Dendritic cell treated with granulocyte-macrophage colony-stimulating factor and Interleukin-4, amounts not matched to agents 40 ng/mL and 50 ng/mL, for 4 days (primary cell): Measurements from ENCODE around the gene NCAM2.

ENCODE experiments used
- H3K27ac Mint-ChIP-seq: one replicate; pipeline ENCODE4 v1.8.0; 2022; ENCODE audit warnings: mild to moderate bottlenecking, mixed read lengths
- H3K27me3 Mint-ChIP-seq: one replicate; pipeline ENCODE4 v1.8.0; 2022; ENCODE audit warnings: mild to moderate bottlenecking, mixed read lengths
- H3K36me3 Mint-ChIP-seq: one replicate; pipeline ENCODE4 v1.8.0; 2022; ENCODE audit warnings: low read depth, mixed read lengths
- H3K4me1 Mint-ChIP-seq: one replicate; pipeline ENCODE4 v1.8.0; 2022; ENCODE audit warnings: low read depth, mixed read lengths
- H3K4me3 Mint-ChIP-seq: one replicate; pipeline ENCODE4 v1.8.0; 2022; ENCODE audit warnings: mild to moderate bottlenecking, moderate library complexity, mixed read lengths
- H3K9me3 Mint-ChIP-seq: one replicate; pipeline ENCODE4 v1.8.0; 2022; ENCODE audit warnings: mixed read lengths
- intact Hi-C: fragments of 100-400 bp; cut with micrococcal nuclease; formaldehyde crosslinking; loops from one replicate; pipeline ENCODE4 v1.15.0; 2022

Gene NCAM2

DNA sequence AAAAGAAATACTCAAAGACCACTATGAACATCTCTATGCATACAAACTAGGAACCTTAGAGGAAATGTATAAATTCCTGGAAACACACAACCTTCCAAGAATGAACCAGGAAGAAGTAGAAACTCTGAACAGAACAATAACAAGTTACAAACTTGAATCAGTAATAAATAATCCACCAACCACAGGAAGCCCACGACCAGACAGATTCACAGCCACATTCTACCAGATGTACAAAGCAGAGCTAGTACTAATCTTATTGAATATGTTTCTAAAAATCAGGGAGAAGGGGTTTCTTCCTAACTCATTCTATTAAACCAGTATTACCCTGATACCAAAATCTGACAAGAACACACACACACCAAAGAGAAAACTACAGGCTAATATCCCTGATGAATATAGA lies 263.8 kb downstream of the NCAM2 start:
- H3K36me3 Mint-ChIP-seq: no peaks in the 10 kb centered on the region
- H3K4me3 Mint-ChIP-seq: no peak overlapping the region
- intact Hi-C loops: no loop called here
- H3K4me1 Mint-ChIP-seq: no peaks in the 10 kb centered on the region
- H3K9me3 Mint-ChIP-seq: peaks cover 18% of the 10 kb centered on the region
- no peaks in the 10 kb centered on the region for H3K27me3 Mint-ChIP-seq
- no peak overlapping the region for H3K27ac Mint-ChIP-seq

DNA sequence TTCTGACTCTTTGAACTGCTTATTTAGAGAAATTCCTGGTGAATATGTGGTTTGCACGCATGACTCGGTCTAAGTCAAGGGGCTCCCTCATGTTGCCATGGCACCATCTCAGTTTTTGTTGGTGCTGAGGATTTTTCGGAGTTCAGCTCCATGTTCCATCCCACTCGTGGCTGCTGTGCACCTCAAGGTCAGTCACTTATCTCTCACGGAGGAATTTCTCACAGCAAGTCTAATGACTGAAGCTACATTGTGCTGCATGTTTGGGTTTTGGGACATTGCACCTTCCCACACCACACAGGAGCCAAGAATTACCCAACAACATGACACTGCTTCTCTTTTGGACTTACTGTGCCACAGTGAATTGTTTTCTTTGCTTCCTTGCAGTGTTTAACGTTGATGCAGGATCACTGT lies 269.9 kb downstream of the NCAM2 start:
- intact Hi-C loops: no loop called here
- no peaks in the 10 kb centered on the region for H3K9me3 Mint-ChIP-seq
- H3K27me3 Mint-ChIP-seq: no peaks in the 10 kb centered on the region

DNA sequence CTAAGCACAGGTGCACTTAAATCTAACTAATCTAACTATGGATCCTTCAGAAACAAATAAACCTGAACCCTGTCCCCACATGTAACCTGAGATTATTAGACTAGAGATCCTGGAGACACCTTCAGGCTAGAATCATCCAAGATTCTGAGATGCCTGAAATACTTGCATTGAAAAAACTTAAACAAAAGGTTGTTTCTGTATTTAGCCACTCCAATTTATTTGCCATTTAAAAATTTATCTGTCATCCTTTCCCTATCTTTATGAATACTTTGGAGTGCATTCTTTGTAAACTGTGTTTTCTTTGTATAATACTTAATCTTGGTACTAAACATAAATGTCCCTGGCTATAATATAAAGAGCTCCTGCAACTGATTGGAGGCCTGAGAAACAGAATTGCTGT lies 270.7 kb downstream of the NCAM2 start:
- intact Hi-C loops: no loop called here
- no peaks in the 10 kb centered on the region for H3K9me3 Mint-ChIP-seq
- H3K4me3 Mint-ChIP-seq: no peak overlapping the region
- no peaks in the 10 kb centered on the region for H3K36me3 Mint-ChIP-seq
- H3K27ac Mint-ChIP-seq: no peak overlapping the region
- H3K27me3 Mint-ChIP-seq: no peaks in the 10 kb centered on the region
- no peaks in the 10 kb centered on the region for H3K4me1 Mint-ChIP-seq

More for the DNA sequence above, 269.9 kb downstream of the NCAM2 start:
- Mint-ChIP-seq H3K4me1 (no peaks in the 10 kb centered on the region), H3K27ac (no peak overlapping the region), H3K36me3 (no peaks in the 10 kb centered on the region), H3K4me3 (no peak overlapping the region)

DNA sequence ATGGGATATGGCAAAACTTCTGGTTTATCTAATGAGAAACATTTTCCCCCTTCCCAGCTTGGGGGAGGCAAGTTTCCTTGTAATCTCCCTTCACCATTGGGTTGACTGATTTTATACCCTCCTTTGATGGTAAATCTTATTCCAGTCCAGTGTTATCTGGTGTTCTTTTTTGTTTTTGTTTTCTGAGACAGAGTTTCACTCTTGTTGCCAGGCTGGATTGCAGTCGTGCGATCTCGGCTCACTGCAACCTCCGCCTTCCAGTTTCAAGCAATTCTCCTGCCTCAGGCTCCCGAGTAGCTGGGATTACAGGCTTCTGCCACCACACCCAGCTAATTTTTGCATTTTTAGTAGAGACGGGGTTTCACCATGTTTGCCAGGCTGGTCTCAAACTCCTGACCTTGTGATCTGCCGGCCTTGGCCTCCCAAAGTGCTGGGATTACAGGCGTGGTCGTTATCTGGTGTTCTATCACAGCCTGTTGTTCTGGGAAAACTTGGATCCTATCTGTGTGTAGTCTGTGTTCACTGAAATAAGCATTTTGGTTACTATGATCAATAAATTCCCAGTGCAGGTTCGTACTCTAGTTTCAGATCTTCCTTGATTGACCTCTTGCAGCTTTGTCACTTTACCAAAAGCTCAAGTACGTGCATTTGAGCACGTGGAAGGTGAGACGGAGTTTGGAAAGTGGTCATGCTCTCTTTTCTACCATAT lies 281.1 kb downstream of the NCAM2 start:
- Mint-ChIP-seq H3K4me1 (no peaks in the 10 kb centered on the region), H3K27ac (no peak overlapping the region), H3K36me3 (no peaks in the 10 kb centered on the region), H3K9me3 (no peaks in the 10 kb centered on the region), H3K27me3 (no peaks in the 10 kb centered on the region), H3K4me3 (no peak overlapping the region)
- intact Hi-C loops: no loop called here

DNA sequence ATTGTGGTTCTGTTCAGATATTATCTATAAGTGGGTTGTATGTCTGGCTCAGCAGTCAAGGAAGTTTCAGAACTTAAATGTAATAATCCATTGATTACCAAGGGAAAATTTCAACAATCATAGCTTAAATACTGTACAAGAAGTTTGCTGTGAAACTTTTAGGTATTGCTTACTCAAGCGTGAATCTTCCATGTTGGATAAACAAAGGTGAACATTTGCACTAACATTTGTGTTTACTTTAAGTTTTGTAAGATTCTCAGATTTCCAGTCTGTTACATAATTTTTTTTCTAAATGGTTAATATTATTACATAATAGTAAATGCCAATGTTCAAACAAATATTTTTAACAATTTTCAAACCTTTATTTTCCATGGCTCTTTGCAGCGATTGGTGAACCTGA lies 285.6 kb downstream of the NCAM2 start:
- intact Hi-C loops: no loop called here

DNA sequence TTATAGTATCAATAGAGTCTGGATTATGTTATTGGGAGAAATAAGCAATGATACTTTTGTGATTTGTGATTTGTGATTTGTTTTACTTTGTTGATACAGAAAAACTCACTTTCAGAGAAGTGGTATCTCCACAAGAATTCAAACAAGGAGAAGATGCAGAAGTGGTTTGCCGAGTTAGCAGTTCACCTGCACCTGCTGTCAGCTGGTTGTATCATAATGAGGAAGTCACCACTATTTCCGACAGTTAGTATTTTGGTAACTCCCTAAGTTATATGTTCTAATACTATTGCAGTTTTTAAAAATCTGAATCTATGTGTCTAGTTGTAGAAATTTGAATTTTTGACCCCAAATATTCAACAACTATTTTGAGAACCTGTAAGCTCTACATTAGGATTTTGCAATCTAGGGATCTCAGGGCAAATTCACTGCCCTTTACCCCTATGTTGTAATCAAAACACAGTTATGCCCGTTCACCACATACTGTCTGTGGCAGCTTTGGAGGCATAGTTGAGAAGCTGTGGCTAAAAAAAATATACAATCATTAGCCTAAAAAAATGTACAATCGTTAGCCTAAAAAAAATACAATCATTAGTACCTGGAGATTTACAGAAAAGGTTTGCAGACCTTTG lies 288.1 kb downstream of the NCAM2 start:
- Mint-ChIP-seq H3K9me3 (no peaks in the 10 kb centered on the region), H3K4me1 (no peaks in the 10 kb centered on the region), H3K4me3 (no peak overlapping the region), H3K27me3 (no peaks in the 10 kb centered on the region), H3K36me3 (no peaks in the 10 kb centered on the region), H3K27ac (no peak overlapping the region)
- intact Hi-C loops: no loop called here

More for the DNA sequence above, 285.6 kb downstream of the NCAM2 start:
- no peaks in the 10 kb centered on the region for H3K27me3 Mint-ChIP-seq
- no peak overlapping the region for H3K27ac Mint-ChIP-seq
- H3K4me3 Mint-ChIP-seq: no peak overlapping the region
- H3K9me3 Mint-ChIP-seq: no peaks in the 10 kb centered on the region
- no peaks in the 10 kb centered on the region for H3K36me3 Mint-ChIP-seq
- no peaks in the 10 kb centered on the region for H3K4me1 Mint-ChIP-seq

DNA sequence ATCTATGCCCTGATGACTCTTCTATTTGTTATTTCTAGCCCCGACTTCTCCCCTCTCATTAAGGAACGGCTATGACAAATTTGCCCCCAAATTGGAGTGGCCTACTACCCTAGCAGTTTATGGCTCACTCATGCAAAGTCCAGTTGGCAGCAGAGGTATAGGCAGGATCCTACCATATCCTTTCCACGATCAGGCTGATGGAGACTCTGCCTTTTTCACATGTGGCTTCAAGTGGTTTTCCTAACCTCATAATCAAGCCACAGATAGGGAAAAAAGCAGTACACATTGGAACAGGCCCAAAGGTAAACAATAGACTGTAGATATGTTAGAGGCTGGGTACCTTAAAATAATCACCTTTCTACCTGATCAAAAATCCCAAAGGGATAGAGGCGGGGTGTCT lies 292.5 kb downstream of the NCAM2 start:
- intact Hi-C loops: no loop called here
- H3K27ac Mint-ChIP-seq: no peak overlapping the region
- no peaks in the 10 kb centered on the region for H3K36me3 Mint-ChIP-seq
- H3K4me1 Mint-ChIP-seq: no peaks in the 10 kb centered on the region
- H3K27me3 Mint-ChIP-seq: no peaks in the 10 kb centered on the region
- H3K4me3 Mint-ChIP-seq: no peak overlapping the region
- peaks cover 8% of the 10 kb centered on the region for H3K9me3 Mint-ChIP-seq

DNA sequence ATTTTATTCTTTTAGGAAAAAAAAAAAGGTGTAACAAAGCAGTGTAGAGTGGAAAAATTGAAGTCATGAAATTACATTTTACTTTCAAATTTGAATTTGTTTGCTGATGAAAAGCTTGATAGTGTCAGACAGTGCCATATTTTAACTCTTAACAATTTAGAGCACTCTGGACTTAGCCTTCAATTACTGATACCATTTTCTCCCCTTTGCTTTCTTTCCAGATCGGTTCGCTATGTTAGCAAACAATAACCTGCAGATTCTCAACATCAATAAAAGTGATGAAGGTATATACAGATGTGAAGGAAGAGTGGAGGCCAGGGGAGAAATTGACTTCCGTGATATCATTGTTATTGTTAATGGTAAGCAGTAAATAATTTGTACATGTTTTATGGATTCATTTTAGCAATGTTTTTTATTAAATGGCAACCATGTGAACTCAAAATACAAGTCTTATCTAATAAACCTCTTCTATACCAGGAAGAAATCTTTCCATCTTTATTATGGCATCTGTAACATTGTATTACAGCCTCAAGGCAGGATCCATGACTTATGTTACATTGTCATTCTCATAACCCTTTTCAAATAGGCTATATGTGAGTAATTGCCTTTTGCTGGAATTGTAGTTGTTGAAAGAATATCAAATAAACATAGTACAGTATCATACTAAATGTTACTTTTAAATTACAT lies 293.8 kb downstream of the NCAM2 start:
- Mint-ChIP-seq H3K4me1 (no peaks in the 10 kb centered on the region), H3K36me3 (no peaks in the 10 kb centered on the region), H3K4me3 (no peak overlapping the region), H3K27ac (no peak overlapping the region), H3K27me3 (no peaks in the 10 kb centered on the region), H3K9me3 (peaks cover 8% of the 10 kb centered on the region)
- intact Hi-C loops: no loop called here

DNA sequence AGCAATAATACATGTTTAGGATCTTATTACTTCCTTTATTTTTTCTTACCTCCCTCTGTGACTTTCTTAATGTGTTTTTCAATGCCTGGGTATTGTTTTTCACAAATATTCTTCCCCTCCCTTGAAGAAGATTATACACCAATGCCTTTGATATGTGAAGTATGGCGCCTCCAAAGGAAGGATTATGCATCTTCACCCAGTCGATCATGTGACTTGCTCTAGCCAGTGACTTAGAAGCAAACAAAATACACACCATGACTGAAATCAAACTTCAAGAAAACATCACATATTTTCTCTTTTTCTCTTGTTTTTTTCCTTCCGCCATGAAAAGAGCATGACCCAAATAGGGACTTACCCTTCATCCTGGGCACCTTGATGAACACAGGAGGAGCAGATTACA lies 297.1 kb downstream of the NCAM2 start:
- Mint-ChIP-seq H3K9me3 (peaks cover 8% of the 10 kb centered on the region), H3K4me3 (no peak overlapping the region), H3K27me3 (no peaks in the 10 kb centered on the region), H3K36me3 (no peaks in the 10 kb centered on the region), H3K27ac (no peak overlapping the region), H3K4me1 (no peaks in the 10 kb centered on the region)
- intact Hi-C loops: no loop called here

DNA sequence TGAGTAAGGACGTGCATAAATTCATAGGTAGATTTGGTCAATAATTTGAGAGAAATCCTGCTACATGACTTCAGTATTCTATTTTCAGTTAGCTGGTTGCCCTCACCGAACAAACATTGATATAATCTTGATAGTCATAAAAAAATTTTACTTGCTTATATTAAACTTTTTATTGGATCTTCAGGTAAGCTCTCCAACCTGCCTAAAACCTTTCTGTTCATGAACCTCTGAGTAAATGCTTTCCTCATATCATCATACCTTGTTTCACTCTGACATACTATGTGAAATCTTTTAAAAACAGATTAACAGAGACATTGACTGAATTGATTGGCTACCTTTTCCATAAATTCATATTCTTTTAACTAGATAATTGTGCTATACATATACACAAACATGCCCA lies 299.0 kb downstream of the NCAM2 start:
- H3K27me3 Mint-ChIP-seq: no peaks in the 10 kb centered on the region
- H3K4me1 Mint-ChIP-seq: no peaks in the 10 kb centered on the region
- intact Hi-C loops: no loop called here
- H3K36me3 Mint-ChIP-seq: no peaks in the 10 kb centered on the region
- no peak overlapping the region for H3K27ac Mint-ChIP-seq
- no peak overlapping the region for H3K4me3 Mint-ChIP-seq
- peaks cover 8% of the 10 kb centered on the region for H3K9me3 Mint-ChIP-seq

DNA sequence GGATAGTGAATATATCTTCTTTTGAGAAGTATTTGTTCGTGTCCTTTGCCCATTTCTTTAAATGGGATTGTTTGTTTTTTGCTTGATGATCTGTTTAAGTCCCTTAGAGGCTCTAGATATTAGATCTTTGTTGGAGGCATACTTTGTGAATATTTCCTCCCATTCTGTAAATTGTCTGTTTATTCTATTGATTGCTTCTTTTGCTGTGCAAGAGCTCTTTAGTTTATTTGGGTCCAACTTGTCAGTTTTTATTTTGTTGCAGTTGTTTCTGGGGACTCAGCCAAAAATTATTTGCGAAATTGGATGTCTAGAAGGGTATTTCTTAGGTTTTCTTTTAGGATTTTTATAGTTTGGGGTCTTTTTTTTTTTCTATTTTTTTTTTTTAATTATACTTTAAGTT lies 302.8 kb downstream of the NCAM2 start:
- no peaks in the 10 kb centered on the region for H3K9me3 Mint-ChIP-seq
- H3K27ac Mint-ChIP-seq: no peak overlapping the region
- H3K36me3 Mint-ChIP-seq: no peaks in the 10 kb centered on the region
- H3K27me3 Mint-ChIP-seq: no peaks in the 10 kb centered on the region
- no peak overlapping the region for H3K4me3 Mint-ChIP-seq
- no peaks in the 10 kb centered on the region for H3K4me1 Mint-ChIP-seq
- intact Hi-C loops: no loop called here

DNA sequence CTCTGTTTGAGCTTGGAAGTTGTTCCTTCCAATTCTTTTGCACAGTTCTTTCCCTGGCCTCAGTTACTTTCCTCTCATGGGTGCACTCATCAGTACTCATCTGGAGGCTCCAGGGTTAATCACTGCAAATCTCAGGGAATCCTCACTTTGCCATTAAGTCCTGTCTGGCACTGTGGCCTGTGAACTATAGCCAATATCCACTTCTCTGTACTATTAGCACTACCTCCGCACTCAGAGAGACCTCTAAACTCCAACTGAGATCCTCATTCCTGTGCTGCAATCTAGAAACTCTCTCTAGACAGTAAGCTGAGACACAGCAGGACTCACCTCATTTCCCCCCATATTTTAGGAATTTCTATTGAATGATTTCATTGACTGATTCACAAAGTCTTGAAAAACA lies 311.3 kb downstream of the NCAM2 start:
- Mint-ChIP-seq H3K4me1 (no peaks in the 10 kb centered on the region), H3K27ac (no peak overlapping the region), H3K9me3 (no peaks in the 10 kb centered on the region), H3K4me3 (no peak overlapping the region), H3K36me3 (no peaks in the 10 kb centered on the region), H3K27me3 (no peaks in the 10 kb centered on the region)
- intact Hi-C loops: no loop called here

DNA sequence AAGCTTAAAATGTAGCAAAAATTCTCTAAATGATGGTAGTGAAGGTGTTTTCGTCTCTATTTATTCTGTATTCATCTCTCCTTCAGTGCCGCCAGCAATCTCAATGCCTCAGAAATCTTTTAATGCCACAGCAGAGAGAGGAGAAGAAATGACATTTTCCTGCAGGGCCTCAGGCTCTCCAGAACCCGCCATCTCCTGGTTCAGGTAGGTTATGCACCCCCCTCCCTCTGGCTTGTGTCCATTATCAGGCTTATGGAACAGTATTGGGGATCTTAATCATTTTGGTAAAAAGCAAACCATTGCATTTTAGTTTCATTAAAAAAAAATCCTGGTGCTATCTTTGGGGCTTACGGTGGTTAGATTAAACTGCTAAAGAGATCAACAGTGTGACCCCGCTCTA lies 326.1 kb downstream of the NCAM2 start:
- H3K4me3 Mint-ChIP-seq: no peak overlapping the region
- no peaks in the 10 kb centered on the region for H3K9me3 Mint-ChIP-seq
- H3K36me3 Mint-ChIP-seq: no peaks in the 10 kb centered on the region
- H3K4me1 Mint-ChIP-seq: no peaks in the 10 kb centered on the region
- no peak overlapping the region for H3K27ac Mint-ChIP-seq
- intact Hi-C loops: no loop called here
- no peaks in the 10 kb centered on the region for H3K27me3 Mint-ChIP-seq

DNA sequence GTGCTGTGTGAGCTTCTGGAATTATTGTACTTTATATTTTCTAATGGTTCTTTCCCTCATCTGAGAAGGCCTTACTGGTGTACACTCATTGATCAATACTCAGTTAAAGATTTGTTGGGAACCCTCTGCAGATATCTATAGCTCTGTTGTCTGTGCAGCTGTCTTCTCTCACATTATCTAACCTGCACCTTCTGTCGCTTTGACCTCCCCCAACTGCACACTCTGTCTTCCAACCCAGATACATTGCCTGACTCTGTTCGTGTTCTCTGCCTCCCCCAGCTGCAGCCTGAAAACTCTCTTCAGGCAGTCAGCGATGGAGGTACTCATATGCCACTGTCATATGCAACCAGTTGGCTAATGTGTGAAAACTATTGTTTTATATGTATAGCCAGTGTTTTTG lies 334.3 kb downstream of the NCAM2 start:
- no peak overlapping the region for H3K4me3 Mint-ChIP-seq
- H3K36me3 Mint-ChIP-seq: no peaks in the 10 kb centered on the region
- H3K27ac Mint-ChIP-seq: no peak overlapping the region
- H3K4me1 Mint-ChIP-seq: no peaks in the 10 kb centered on the region
- no peaks in the 10 kb centered on the region for H3K9me3 Mint-ChIP-seq
- no peaks in the 10 kb centered on the region for H3K27me3 Mint-ChIP-seq
- intact Hi-C loops: no loop called here
